CD4-positive, CD25-positive, alpha-beta regulatory T cell (primary cell): ENCODE measurements around the gene COL26A1. TPM values are rescaled to one million over a fixed set of nuclear protein-coding genes. Genes with fewer than 3 reads are reported as not detected.

Experiments used
- ATAC-seq, 2 donors: fragments of 150-1000 bp; cut with Tn5 transposase; one replicate each; pipeline ENCODE4 v1.10.0; 2021; ENCODE audit warnings: low read depth in 2 of 2, moderate number of reproducible peaks in 2 of 2, moderate library complexity in 1 of 2
- DNase-seq, 3 donors: peaks; one replicate each; pipeline versions ENCODE4 v3.0.0 to v3.0.0-alpha.2; 2012 to 2022; ENCODE audit warnings: mixed read lengths in 1 of 3
- H3K27ac ChIP-seq: one replicate; pipeline ENCODE4 v1.7.0; 2013; ENCODE audit warnings: mild to moderate bottlenecking, low read length; ENCODE audit not compliant: insufficient read depth, poor library complexity, severe bottlenecking
- H3K27me3 ChIP-seq: one replicate; pipeline ENCODE4 v1.7.0; 2013; ENCODE audit warnings: low read length; ENCODE audit not compliant: control insufficient read depth, insufficient read depth
- H3K36me3 ChIP-seq: one replicate; pipeline ENCODE4 v1.7.0; 2013; ENCODE audit warnings: mild to moderate bottlenecking, low read length, moderate library complexity; ENCODE audit not compliant: control insufficient read depth, insufficient read depth
- H3K4me1 ChIP-seq: 2 replicates; pipeline ENCODE4 v1.7.0; 2013; ENCODE audit warnings: mild to moderate bottlenecking, low read length; ENCODE audit not compliant: insufficient read depth, control insufficient read depth, poor library complexity, severe bottlenecking
- H3K4me3 ChIP-seq: one replicate; pipeline ENCODE4 v1.7.0; 2013; ENCODE audit warnings: low read depth, mild to moderate bottlenecking, low read length, moderate library complexity
- H3K9me3 ChIP-seq, 2 experiments: 1 replicate in 1 of 2; 2 replicates in 1 of 2; pipeline ENCODE4 v1.7.0; 2013; ENCODE audit warnings: low read length in 2 of 2, mild to moderate bottlenecking in 1 of 2, moderate library complexity in 1 of 2; ENCODE audit not compliant: control insufficient read depth in 2 of 2
- H3K27ac Mint-ChIP-seq, 3 donors: one replicate each; pipeline ENCODE4 v1.8.0; 2020 to 2022; ENCODE audit warnings: mild to moderate bottlenecking in 3 of 3, mixed read lengths in 3 of 3, moderate library complexity in 2 of 3
- H3K27me3 Mint-ChIP-seq: one replicate; pipeline ENCODE4 v1.8.0; 2022; ENCODE audit warnings: mild to moderate bottlenecking, mixed read lengths
- H3K36me3 Mint-ChIP-seq: one replicate; pipeline ENCODE4 v1.8.0; 2020; ENCODE audit warnings: mixed read lengths
- H3K4me1 Mint-ChIP-seq, 4 donors: one replicate each; pipeline ENCODE4 v1.8.0; 2020 to 2022; ENCODE audit warnings: mixed read lengths in 4 of 4, mild to moderate bottlenecking in 1 of 4
- H3K4me3 Mint-ChIP-seq, 4 donors: one replicate each; pipeline ENCODE4 v1.8.0; 2020 to 2022; ENCODE audit warnings: mild to moderate bottlenecking in 4 of 4, mixed read lengths in 4 of 4, moderate library complexity in 3 of 4
- H3K9me3 Mint-ChIP-seq, 7 donors: one replicate each; pipeline ENCODE4 v1.8.0; 2020 to 2022; ENCODE audit warnings: mixed read lengths in 7 of 7, mild to moderate bottlenecking in 3 of 7, moderate library complexity in 2 of 7
- polyA plus RNA-seq, 4 donors: library from polyadenylated mRNA; unstranded; fragments of 300-500 nt; fragmentation: Illumina TruSeq; gene quantifications; one replicate each; pipeline ENCODE4 v1.2.3, GENCODE V29; 2021
- total RNA-seq: library from RNA; stranded (reverse); gene quantifications from one replicate; pipeline ENCODE4 v1.2.3, GENCODE V29; 2022

Gene COL26A1
- total and polyA plus RNA-seq, 5 donors from 2014 or later: not detected

GRCh38 chr7:101565601-101566209 is 203.0 kb downstream of the COL26A1 start:
- Mint-ChIP-seq H3K4me3 (no peak overlapping the region), H3K36me3 (no peaks in the 10 kb centered on the region), H3K27ac (no peak overlapping the region), H3K9me3 (peaks cover 0 to 6% (median 0%) of the 10 kb centered on the region in 7 donors), H3K27me3 (no peaks in the 10 kb centered on the region), H3K4me1 (peaks cover 0 to 3% (median 1%) of the 10 kb centered on the region in 4 donors)
- Histone ChIP-seq H3K9me3 (peaks cover 0 to 7% of the 10 kb centered on the region in 2 experiments), H3K27me3 (peaks cover 4% of the 10 kb centered on the region), H3K4me1 (no peaks in the 10 kb centered on the region), H3K36me3 (no peaks in the 10 kb centered on the region), H3K4me3 (no peak overlapping the region), H3K27ac (no peak overlapping the region)
- no peak for DNase-seq
- ATAC-seq: no peak

- peaks cover 0 to 3% (median 1%) of the 10 kb centered on the region in 4 donors for H3K4me1 Mint-ChIP-seq
- H3K36me3 Mint-ChIP-seq: no peaks in the 10 kb centered on the region
- peaks cover 4% of the 10 kb centered on the region for H3K27me3 ChIP-seq
- H3K27ac Mint-ChIP-seq: no peak overlapping the region
- no peak overlapping the region for H3K27ac ChIP-seq
- H3K27me3 Mint-ChIP-seq: peaks cover 4% of the 10 kb centered on the region
- no peak for ATAC-seq
- H3K4me1 ChIP-seq: no peaks in the 10 kb centered on the region
- H3K9me3 Mint-ChIP-seq: peaks cover 0 to 6% (median 2%) of the 10 kb centered on the region in 7 donors
- H3K4me3 Mint-ChIP-seq: no peak overlapping the region
- H3K4me3 ChIP-seq: no peak overlapping the region
- H3K9me3 ChIP-seq: peaks cover 0 to 10% of the 10 kb centered on the region in 2 experiments
- no peak for DNase-seq
- H3K36me3 ChIP-seq: no peaks in the 10 kb centered on the region
Observed at GRCh38 chr7:101567230-101567629, 204.6 kb downstream of the COL26A1 start.

- Mint-ChIP-seq H3K36me3 (no peaks in the 10 kb centered on the region), H3K27me3 (peaks cover 4% of the 10 kb centered on the region), H3K4me3 (no peak overlapping the region), H3K4me1 (no peaks in the 10 kb centered on the region), H3K9me3 (peaks cover 0 to 14% (median 8%) of the 10 kb centered on the region in 7 donors), H3K27ac (no peak overlapping the region)
- no peaks in the 10 kb centered on the region for H3K36me3 ChIP-seq
- no peaks in the 10 kb centered on the region for H3K4me1 ChIP-seq
- peaks cover 4% of the 10 kb centered on the region for H3K27me3 ChIP-seq
- ATAC-seq: no peak
- no peak overlapping the region for H3K27ac ChIP-seq
- peaks cover 0 to 13% of the 10 kb centered on the region in 2 experiments for H3K9me3 ChIP-seq
- no peak for DNase-seq
- no peak overlapping the region for H3K4me3 ChIP-seq
Observed at GRCh38 chr7:101572156-101572555, 209.5 kb downstream of the COL26A1 start.

DNA sequence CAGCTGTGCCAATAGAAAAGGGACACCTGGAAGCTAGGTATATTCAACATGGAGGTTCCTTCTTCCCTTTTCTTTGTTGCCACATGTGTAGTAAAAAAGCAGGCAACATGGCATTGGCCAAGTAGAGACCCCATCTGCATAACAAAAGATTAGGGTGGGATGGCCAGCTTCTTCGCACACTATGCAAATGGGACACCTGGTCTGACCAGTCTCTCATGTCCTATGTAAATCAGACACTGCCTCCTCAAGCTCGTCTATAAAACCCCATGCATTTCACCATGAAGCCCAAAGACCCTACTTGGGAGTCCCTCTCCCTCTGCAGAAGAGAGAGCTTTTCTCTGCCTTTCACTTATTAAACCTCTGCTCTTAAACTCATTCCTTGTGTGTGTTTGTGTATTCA is 212.5 kb downstream of the COL26A1 start:
- DNase-seq: no peak
- Mint-ChIP-seq H3K27me3 (peaks cover 12% of the 10 kb centered on the region), H3K9me3 (peaks cover 2 to 14% (median 8%) of the 10 kb centered on the region in 7 donors), H3K27ac (no peak overlapping the region), H3K36me3 (no peaks in the 10 kb centered on the region), H3K4me1 (no peaks in the 10 kb centered on the region), H3K4me3 (no peak overlapping the region)
- Histone ChIP-seq H3K27me3 (peaks cover 3% of the 10 kb centered on the region), H3K27ac (no peak overlapping the region), H3K9me3 (peaks cover 0 to 7% of the 10 kb centered on the region in 2 experiments), H3K4me1 (no peaks in the 10 kb centered on the region), H3K4me3 (no peak overlapping the region), H3K36me3 (no peaks in the 10 kb centered on the region)
- ATAC-seq: no peak

- H3K4me3 Mint-ChIP-seq: no peak overlapping the region
- H3K9me3 ChIP-seq: peaks cover 0 to 7% of the 10 kb centered on the region in 2 experiments
- DNase-seq (no peak), ATAC-seq (no peak)
- H3K9me3 Mint-ChIP-seq: peaks cover 2 to 15% (median 8%) of the 10 kb centered on the region in 7 donors
- H3K4me1 Mint-ChIP-seq: no peaks in the 10 kb centered on the region
- no peaks in the 10 kb centered on the region for H3K36me3 ChIP-seq
- no peaks in the 10 kb centered on the region for H3K36me3 Mint-ChIP-seq
- H3K4me1 ChIP-seq: no peaks in the 10 kb centered on the region
- H3K27me3 ChIP-seq: peaks cover 3% of the 10 kb centered on the region
- no peak overlapping the region for H3K27ac ChIP-seq
- H3K27ac Mint-ChIP-seq: no peak overlapping the region
- H3K4me3 ChIP-seq: no peak overlapping the region
- peaks cover 12% of the 10 kb centered on the region for H3K27me3 Mint-ChIP-seq
Observed at GRCh38 chr7:101575721-101576120, 213.0 kb downstream of the COL26A1 start.

- Mint-ChIP-seq H3K27me3 (peaks cover 8% of the 10 kb centered on the region), H3K4me1 (no peaks in the 10 kb centered on the region), H3K36me3 (no peaks in the 10 kb centered on the region), H3K9me3 (peaks cover 2 to 13% (median 8%) of the 10 kb centered on the region in 7 donors), H3K4me3 (no peak overlapping the region), H3K27ac (no peak overlapping the region)
- H3K9me3 ChIP-seq: peaks cover 0 to 5% of the 10 kb centered on the region in 2 experiments
- no peaks in the 10 kb centered on the region for H3K36me3 ChIP-seq
- H3K27me3 ChIP-seq: peaks cover 3% of the 10 kb centered on the region
- H3K4me3 ChIP-seq: no peak overlapping the region
- ATAC-seq (no peak), DNase-seq (no peak)
- H3K27ac ChIP-seq: no peak overlapping the region
- no peaks in the 10 kb centered on the region for H3K4me1 ChIP-seq
Observed at GRCh38 chr7:101576998-101577397, 214.3 kb downstream of the COL26A1 start.

- H3K27me3 Mint-ChIP-seq: peaks cover 8% of the 10 kb centered on the region
- no peaks in the 10 kb centered on the region for H3K4me1 Mint-ChIP-seq
- Histone ChIP-seq H3K36me3 (no peaks in the 10 kb centered on the region), H3K4me3 (no peak overlapping the region), H3K27me3 (peaks cover 3% of the 10 kb centered on the region), H3K9me3 (no peaks in the 10 kb centered on the region), H3K4me1 (no peaks in the 10 kb centered on the region), H3K27ac (no peak overlapping the region)
- no peak overlapping the region for H3K27ac Mint-ChIP-seq
- peaks cover 0 to 6% (median 3%) of the 10 kb centered on the region in 7 donors for H3K9me3 Mint-ChIP-seq
- DNase-seq: no peak
- H3K4me3 Mint-ChIP-seq: no peak overlapping the region
- no peaks in the 10 kb centered on the region for H3K36me3 Mint-ChIP-seq
- ATAC-seq: no peak
Observed at GRCh38 chr7:101578552-101578951, 215.9 kb downstream of the COL26A1 start.

- Mint-ChIP-seq H3K27ac (no peak overlapping the region), H3K4me3 (no peak overlapping the region), H3K4me1 (no peaks in the 10 kb centered on the region), H3K9me3 (peaks cover 0 to 6% (median 2%) of the 10 kb centered on the region in 7 donors), H3K36me3 (no peaks in the 10 kb centered on the region), H3K27me3 (peaks cover 8% of the 10 kb centered on the region)
- no peaks in the 10 kb centered on the region for H3K36me3 ChIP-seq
- peaks cover 3% of the 10 kb centered on the region for H3K27me3 ChIP-seq
- no peaks in the 10 kb centered on the region for H3K9me3 ChIP-seq
- ATAC-seq (no peak), DNase-seq (no peak)
- H3K4me1 ChIP-seq: no peaks in the 10 kb centered on the region
- H3K4me3 ChIP-seq: no peak overlapping the region
- H3K27ac ChIP-seq: no peak overlapping the region
Observed at GRCh38 chr7:101580596-101580995, 217.9 kb downstream of the COL26A1 start.
